ENCODE measurements around the gene DUSP9.

- no peak for TF ChIP-seq CTCF (IDR thresholded peaks at IDR 0.05)
- TF ChIP-seq POLR2A (IDR thresholded peaks at IDR 0.05) = no peak
Measured at GRCh38 chrX:153600921-153601320, 46.1 kb upstream of the DUSP9 start.
